HepG2 (cell line): Measurements from ENCODE around the gene HSPB6.

ENCODE experiments used
- NFYB ChIP-seq: sonication (generic); formaldehyde crosslinking; IDR thresholded peaks from 2 replicates; pipeline ENCODE4 v1.4.0; 2020; ENCODE audit warnings: missing genetic modification reagents
- TBL1XR1 ChIP-seq: fragments of 150-350 bp; IDR thresholded peaks from 2 replicates; pipeline ENCODE4 v1.6.1; 2014; ENCODE audit warnings: borderline replicate concordance, low read length; ENCODE audit not compliant: partially characterized antibody
- ZFP37 ChIP-seq: sonication (generic); formaldehyde crosslinking; IDR thresholded peaks from 2 replicates; pipeline ENCODE4 v1.4.0; 2020; ENCODE audit warnings: missing genetic modification reagents, borderline replicate concordance
- TF ChIP-seq, protein P1 (sequence below): sonication (generic); formaldehyde crosslinking; IDR thresholded peaks from 2 replicates; pipeline ENCODE4 v1.5.0; 2020; ENCODE audit warnings: mild to moderate bottlenecking, missing genetic modification reagents, moderate library complexity

DNA sequence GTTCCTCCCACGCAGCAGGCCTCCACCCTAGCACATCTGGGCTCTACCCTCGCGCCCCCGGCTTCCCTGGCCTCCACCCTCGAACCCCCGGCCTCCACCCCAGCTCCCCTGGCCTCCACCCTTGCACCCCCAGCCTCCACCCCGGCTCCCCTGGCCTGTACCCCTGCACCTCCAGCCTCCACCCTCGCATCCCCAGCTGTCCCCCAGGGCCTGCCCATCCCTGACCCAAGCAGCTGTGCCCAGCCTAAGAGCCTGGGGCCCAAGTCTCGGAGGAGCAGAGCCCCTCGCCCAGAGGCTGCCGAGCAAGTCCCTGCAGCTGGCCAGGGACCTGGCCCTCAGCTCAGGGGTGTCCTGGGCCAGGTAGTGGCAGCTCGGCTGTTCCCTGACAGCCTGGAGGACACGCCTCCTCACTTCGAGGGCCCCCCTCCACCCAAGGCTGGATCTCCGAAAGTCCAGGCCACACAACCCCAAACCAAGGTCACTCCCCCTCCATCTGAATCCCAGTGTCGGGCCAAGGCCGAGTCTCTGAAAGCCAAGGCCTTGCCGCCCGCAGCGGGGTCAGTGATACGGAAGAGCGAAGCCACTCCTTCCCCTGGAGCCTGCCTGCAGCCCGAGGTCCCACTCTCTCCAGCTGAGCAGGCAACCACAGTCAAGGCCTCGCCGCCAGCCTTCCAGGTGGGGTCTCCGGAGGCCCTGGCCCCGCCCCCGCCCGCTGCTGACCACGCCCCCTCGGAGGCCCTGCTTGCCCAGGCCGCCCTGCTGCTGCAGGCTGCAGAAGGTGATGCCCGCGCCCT lies 10.7 kb upstream of the HSPB6 start:
- no peak for TF ChIP-seq TBL1XR1
- TF ChIP-seq, protein P1, sequence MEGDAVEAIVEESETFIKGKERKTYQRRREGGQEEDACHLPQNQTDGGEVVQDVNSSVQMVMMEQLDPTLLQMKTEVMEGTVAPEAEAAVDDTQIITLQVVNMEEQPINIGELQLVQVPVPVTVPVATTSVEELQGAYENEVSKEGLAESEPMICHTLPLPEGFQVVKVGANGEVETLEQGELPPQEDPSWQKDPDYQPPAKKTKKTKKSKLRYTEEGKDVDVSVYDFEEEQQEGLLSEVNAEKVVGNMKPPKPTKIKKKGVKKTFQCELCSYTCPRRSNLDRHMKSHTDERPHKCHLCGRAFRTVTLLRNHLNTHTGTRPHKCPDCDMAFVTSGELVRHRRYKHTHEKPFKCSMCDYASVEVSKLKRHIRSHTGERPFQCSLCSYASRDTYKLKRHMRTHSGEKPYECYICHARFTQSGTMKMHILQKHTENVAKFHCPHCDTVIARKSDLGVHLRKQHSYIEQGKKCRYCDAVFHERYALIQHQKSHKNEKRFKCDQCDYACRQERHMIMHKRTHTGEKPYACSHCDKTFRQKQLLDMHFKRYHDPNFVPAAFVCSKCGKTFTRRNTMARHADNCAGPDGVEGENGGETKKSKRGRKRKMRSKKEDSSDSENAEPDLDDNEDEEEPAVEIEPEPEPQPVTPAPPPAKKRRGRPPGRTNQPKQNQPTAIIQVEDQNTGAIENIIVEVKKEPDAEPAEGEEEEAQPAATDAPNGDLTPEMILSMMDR (CRISPR knock-in tag), result no peak
- no peak for TF ChIP-seq ZFP37
- no peak for TF ChIP-seq NFYB (CRISPR knock-in tag)
